ENCODE data around the gene GPR62.
"Not testable (repeated sequence)": the region's sequence is repeated elsewhere in the genome, so short reads cannot be mapped to it uniquely, and the experiment has no call there.

Gene GPR62

GRCh38 chr3:51955175-51955892, at the start of gene GPR62:
Gene GPR62 (plus strand): TSS chr3:51955381. CDS start chr3:51955653, 272 bp downstream.
- H3K4me3 ChIP-seq (ENCODE audit: low read depth, low read length) = peak within 1 kb of the TSS; percentile 26
- DNase-seq (ENCODE audit: low read depth) = no peak
- no peak for TF ChIP-seq CTCF (IDR thresholded peaks at IDR 0.05; ENCODE audit: low read depth, low read length, missing control alignments)
- in situ Hi-C loops (cut with HindIII; ENCODE audit: low sequenced_read_pairs) = no loop called here

GRCh38 chr3:51908026-51908425, 47.2 kb upstream of the GPR62 start:
- no peak overlapping the region for H3K4me3 ChIP-seq (ENCODE audit: low read depth, low read length)
- DNase-seq (ENCODE audit: low read depth) = no peak
- no peak for TF ChIP-seq CTCF (IDR thresholded peaks at IDR 0.05; ENCODE audit: low read depth, low read length, missing control alignments)
- in situ Hi-C loops (cut with HindIII; ENCODE audit: low sequenced_read_pairs) = no loop called here

- no peak overlapping the region for H3K4me3 ChIP-seq (ENCODE audit: low read depth, low read length)
- DNase-seq (ENCODE audit: low read depth) = no peak
- no peak for TF ChIP-seq CTCF (IDR thresholded peaks at IDR 0.05; ENCODE audit: low read depth, low read length, missing control alignments)
- in situ Hi-C loops (cut with HindIII; ENCODE audit: low sequenced_read_pairs) = no loop called here
Measured at GRCh38 chr3:51916418-51916817, 38.8 kb upstream of the GPR62 start.

- no peak overlapping the region for H3K4me3 ChIP-seq (ENCODE audit: low read depth, low read length)
- in situ Hi-C loops (cut with HindIII; ENCODE audit: low sequenced_read_pairs) = no loop called here
- DNase-seq (ENCODE audit: low read depth) = no peak
- no peak for TF ChIP-seq CTCF (IDR thresholded peaks at IDR 0.05; ENCODE audit: low read depth, low read length, missing control alignments)
Measured at GRCh38 chr3:51921081-51921578, 34.1 kb upstream of the GPR62 start.

GRCh38 chr3:51927061-51927977, 27.9 kb upstream of the GPR62 start:
- TF ChIP-seq CTCF (IDR thresholded peaks at IDR 0.05; ENCODE audit: low read depth, low read length, missing control alignments) = no peak
- no peak overlapping the region for H3K4me3 ChIP-seq (ENCODE audit: low read depth, low read length)
- no peak for DNase-seq (ENCODE audit: low read depth)
- in situ Hi-C loops (cut with HindIII; ENCODE audit: low sequenced_read_pairs) = no loop called here

GRCh38 chr3:51928438-51928837, 26.7 kb upstream of the GPR62 start:
- in situ Hi-C loops (cut with HindIII; ENCODE audit: low sequenced_read_pairs) = no loop called here
- no peak overlapping the region for H3K4me3 ChIP-seq (ENCODE audit: low read depth, low read length)
- DNase-seq (ENCODE audit: low read depth) = no peak
- no peak for TF ChIP-seq CTCF (IDR thresholded peaks at IDR 0.05; ENCODE audit: low read depth, low read length, missing control alignments)

- H3K4me3 ChIP-seq (ENCODE audit: low read depth, low read length); in situ Hi-C loops (cut with HindIII; ENCODE audit: low sequenced_read_pairs); DNase-seq (ENCODE audit: low read depth): not testable (repeated sequence)
Measured at GRCh38 chr3:51928981-51929380, 26.2 kb upstream of the GPR62 start.
